ENCODE results near the gene DNHD1. TPM values are rescaled to one million over a fixed set of nuclear protein-coding genes. Genes with fewer than 3 reads are reported as not detected.

DNHD1 gene
- total and polyA plus RNA-seq, 9 of the 15 experiments (the other 6 are each of a cell fraction or from before 2014, with no cell fraction given), result 0.82 to 9.7 (median 3.8) TPM

DNA sequence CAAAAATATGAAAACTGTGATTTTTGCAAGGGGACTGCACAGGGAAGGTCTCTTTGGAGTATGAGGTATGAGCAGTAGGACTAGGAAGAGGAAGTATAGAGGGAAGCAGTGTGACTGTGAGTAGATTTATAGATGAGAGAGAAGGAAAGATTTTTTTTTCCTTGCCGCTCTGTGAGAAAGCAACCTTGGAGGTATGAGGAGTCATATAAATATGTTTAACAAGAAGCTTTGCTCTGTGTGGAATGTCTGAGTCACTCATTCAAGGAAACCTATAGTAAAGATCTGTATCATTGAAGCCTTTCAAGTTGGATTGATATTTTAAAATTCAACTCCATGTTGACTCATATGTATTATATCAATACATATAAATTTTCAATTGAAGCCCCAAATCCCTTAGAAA is 26.2 kb downstream of the DNHD1 start:
- intact Hi-C loops (cut with micrococcal nuclease), result no loop called here
- DNase-seq (ENCODE audit: extremely low read depth in 1 of 4, low spot score in 3 of 4) (no peak), FAIRE-seq (no peak), ATAC-seq (no peak)
- Histone ChIP-seq H2AFZ (ENCODE audit: low read depth, low read length) (no peak overlapping the region), H3K9me1 (ENCODE audit: control insufficient read depth, insufficient read depth, low read length) (no peaks in the 10 kb centered on the region), H3K9ac (ENCODE audit: insufficient read depth in 1 of 2, low read depth in 2 of 2, low read length in 2 of 2) (no peak overlapping the region), H3K4me2 (ENCODE audit: insufficient read depth, low read length) (no peak overlapping the region), H4K20me1 (replicated peaks; ENCODE audit: control insufficient read depth, insufficient read depth, low read length) (no peaks in the 10 kb centered on the region), H3K9me3 (replicated peaks; ENCODE audit: control insufficient read depth, insufficient read depth, low read depth, low read length) (no peaks in the 10 kb centered on the region), H3K27ac (ENCODE audit: extremely low read depth, low read depth, low read length) (no peak overlapping the region), H3K4me3 (no peak overlapping the region), H3K36me3 (ENCODE audit: control insufficient read depth, insufficient read depth, low read length) (peaks cover 4% of the 10 kb centered on the region), H3K27me3 (ENCODE audit: control insufficient read depth in 2 of 2, insufficient read depth in 2 of 2, low read length in 2 of 2) (no peaks in the 10 kb centered on the region), H3K79me2 (ENCODE audit: control insufficient read depth, insufficient read depth, low read length) (no peaks in the 10 kb centered on the region), H3K4me1 (replicated peaks in 1 of 2; ENCODE audit: control insufficient read depth in 2 of 2, insufficient read depth in 2 of 2, low read length in 2 of 2) (no peaks in the 10 kb centered on the region)
- 22% methylated on average over 1 of the region's 1 CpG for WGBS (ENCODE audit: insufficient coverage, low coverage, missing lambda C conversion rate)
- in situ Hi-C loops (cut with MboI), result no loop called here
- ChIA-PET CTCF (ENCODE audit: low intra/inter-chr PET ratio) (no interaction called here), POLR2A (no interaction called here)
- no TSS peak for BruUV-seq (replicated peaks)
- TF ChIP-seq FOSL1 (tag; conservative IDR thresholded peaks at IDR 0.05) (peak; percentile 71), ARID2 (IDR thresholded peaks at IDR 0.05) (no peak), MEIS2 (IDR thresholded peaks at IDR 0.05; ENCODE audit: partially characterized antibody) (peak; percentile 8), JUND (IDR thresholded peaks at IDR 0.05; ENCODE audit: borderline replicate concordance, low read depth, low read length) (peak; percentile 28; the same call in 1 of the 2 replicates), JUND (tag; IDR thresholded peaks at IDR 0.05; ENCODE audit: borderline replicate concordance, low read depth, low read length) (0 out of 3 replicates have a peak, but pooled peaks have one; percentile 19)

DNA sequence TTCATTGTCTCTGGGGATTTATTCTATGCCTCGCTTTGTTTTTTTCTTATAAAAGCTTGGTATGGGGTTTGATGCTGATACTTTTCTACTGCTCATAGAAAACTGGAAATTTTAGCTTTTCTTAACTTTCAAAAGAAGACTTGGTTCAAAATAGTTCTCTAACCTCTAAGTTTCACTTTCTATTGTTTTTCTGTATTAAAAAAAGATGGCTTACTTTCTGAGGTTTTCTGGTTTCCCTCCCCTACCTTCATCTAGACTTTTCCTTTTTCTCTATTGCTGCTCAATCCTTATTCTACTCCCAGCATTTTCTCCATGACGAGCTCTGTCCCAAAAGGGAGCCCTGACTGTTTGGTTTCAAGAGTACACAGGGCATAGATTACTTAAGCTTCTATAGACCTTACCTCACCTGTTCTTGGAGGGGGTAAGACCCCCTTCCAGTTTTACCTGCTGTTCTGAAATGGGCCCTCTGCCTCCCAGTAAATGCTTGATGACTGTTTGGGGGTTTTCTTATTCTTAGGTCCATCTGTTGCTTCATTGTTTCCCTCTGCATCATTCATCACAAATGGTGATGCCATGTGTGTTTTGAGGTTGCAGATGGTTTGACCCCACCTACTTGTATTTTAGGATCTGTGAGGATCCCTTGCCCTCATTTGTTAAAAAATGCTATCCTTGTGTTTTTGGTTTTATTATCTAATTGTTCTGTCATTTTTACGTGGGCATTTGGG is 29.5 kb downstream of the DNHD1 start:
- WGBS (ENCODE audit: insufficient coverage, low coverage, missing lambda C conversion rate), result 35% methylated on average over 3 of the region's 3 CpGs
- ATAC-seq (no peak), FAIRE-seq (no peak), DNase-seq (ENCODE audit: extremely low read depth in 1 of 4, low spot score in 3 of 4) (no peak)
- H3K27ac ChIP-seq (ENCODE audit: extremely low read depth, low read depth, low read length), result no peak overlapping the region
- no peaks in the 10 kb centered on the region; the same call in 2 of the 3 replicates for H3K36me3 ChIP-seq (ENCODE audit: control insufficient read depth, insufficient read depth, low read length)
- no TSS peak for BruUV-seq (replicated peaks)
- ChIA-PET POLR2A (interaction anchor here (0.6 to 0.7 kb wide), 2 partner anchors 126 to 155 kb away, joined by 3 read pairs; no protein-coding TSS in a partner anchor), CTCF (ENCODE audit: low intra/inter-chr PET ratio) (no interaction called here)
- H3K4me2 ChIP-seq (ENCODE audit: insufficient read depth, low read length), result no peak overlapping the region
- intact Hi-C loops (cut with micrococcal nuclease), result no loop called here
- H3K79me2 ChIP-seq (ENCODE audit: control insufficient read depth, insufficient read depth, low read length), result no peaks in the 10 kb centered on the region
- no peak overlapping the region for H3K4me3 ChIP-seq
- H4K20me1 ChIP-seq (replicated peaks; ENCODE audit: control insufficient read depth, insufficient read depth, low read length), result no peaks in the 10 kb centered on the region
- no peak overlapping the region for H3K9ac ChIP-seq (ENCODE audit: insufficient read depth in 1 of 2, low read depth in 2 of 2, low read length in 2 of 2)
- no peak overlapping the region for H2AFZ ChIP-seq (ENCODE audit: low read depth, low read length)
- no peaks in the 10 kb centered on the region; a peak in 1 of 5 replicates for H3K4me1 ChIP-seq (replicated peaks in 1 of 2; ENCODE audit: control insufficient read depth in 2 of 2, insufficient read depth in 2 of 2, low read length in 2 of 2)
- H3K27me3 ChIP-seq (ENCODE audit: control insufficient read depth in 2 of 2, insufficient read depth in 2 of 2, low read length in 2 of 2), result no peaks in the 10 kb centered on the region
- H3K9me3 ChIP-seq (replicated peaks; ENCODE audit: control insufficient read depth, insufficient read depth, low read depth, low read length), result no peaks in the 10 kb centered on the region
- no peaks in the 10 kb centered on the region for H3K9me1 ChIP-seq (ENCODE audit: control insufficient read depth, insufficient read depth, low read length)
- in situ Hi-C loops (cut with MboI), result no loop called here
- TF ChIP-seq GATAD2B (IDR thresholded peaks at IDR 0.05; ENCODE audit: borderline replicate concordance) (no peak), POLR2B (IDR thresholded peaks at IDR 0.05; ENCODE audit: low read depth, partially characterized antibody) (no peak), RUNX1 (IDR thresholded peaks at IDR 0.05; ENCODE audit: low read depth) (no peak), ZNF644 (tag; IDR thresholded peaks at IDR 0.05; ENCODE audit: low read depth) (no peak), WHSC1 (IDR thresholded peaks at IDR 0.05; ENCODE audit: low read length) (no peak), HMG20A (CRISPR knock-in tag; conservative IDR thresholded peaks at IDR 0.05) (no peak), HDAC8 (tag; IDR thresholded peaks at IDR 0.05) (no peak), ZKSCAN3 (CRISPR knock-in tag; IDR thresholded peaks at IDR 0.05) (no peak), TAF15 (IDR thresholded peaks at IDR 0.05; ENCODE audit: low read depth, low read length) (no peak), GTF2A2 (tag; IDR thresholded peaks at IDR 0.05) (no peak), KLF6 (CRISPR knock-in tag; IDR thresholded peaks at IDR 0.05; ENCODE audit: borderline replicate concordance) (no peak), PKNOX1 (IDR thresholded peaks at IDR 0.05) (no peak), ARHGAP35 (IDR thresholded peaks at IDR 0.05; ENCODE audit: partially characterized antibody) (no peak)
